GM21390 (cell line): ENCODE results near the gene OGFRL1.
A peak's percentile ranks its signal among the peaks of the same experiment; 100 is the strongest.
"Not testable (repeated sequence)": the region's sequence is repeated elsewhere in the genome, so short reads cannot be mapped to it uniquely, and the experiment has no call there.

Experiments used
- ATAC-seq: cut with Tn5 transposase; IDR thresholded peaks from one replicate; pipeline ENCODE4 v1.9.1; 2021; ENCODE audit not compliant: unreplicated experiment

OGFRL1 gene

GRCh38 chr6:71288228-71289038 is at the start of gene OGFRL1:
Gene OGFRL1 (plus strand): TSS chr6:71288811. CDS start chr6:71288937, 126 bp downstream.
- ATAC-seq, result peak; percentile 87

DNA sequence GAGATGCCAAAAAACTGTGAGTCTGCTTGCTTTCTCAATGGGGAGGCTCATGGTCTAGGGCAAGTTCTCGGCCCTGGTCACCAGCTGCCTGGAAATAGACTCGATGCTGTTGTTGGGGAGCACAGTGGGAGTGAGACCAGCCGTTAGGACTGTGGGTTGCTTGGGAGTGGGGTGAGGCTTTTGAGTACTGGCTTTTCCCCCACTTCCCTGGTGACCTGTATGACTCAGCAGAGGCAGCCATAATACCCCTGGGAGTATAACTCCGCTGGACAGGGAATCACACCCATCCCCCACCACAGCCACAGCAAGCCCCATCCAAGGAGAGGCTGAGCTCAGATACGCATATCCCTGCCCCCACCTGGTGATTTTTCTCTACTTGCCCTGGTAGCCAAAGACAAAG is 48.9 kb upstream of the OGFRL1 start:
- ATAC-seq, result no peak

DNA sequence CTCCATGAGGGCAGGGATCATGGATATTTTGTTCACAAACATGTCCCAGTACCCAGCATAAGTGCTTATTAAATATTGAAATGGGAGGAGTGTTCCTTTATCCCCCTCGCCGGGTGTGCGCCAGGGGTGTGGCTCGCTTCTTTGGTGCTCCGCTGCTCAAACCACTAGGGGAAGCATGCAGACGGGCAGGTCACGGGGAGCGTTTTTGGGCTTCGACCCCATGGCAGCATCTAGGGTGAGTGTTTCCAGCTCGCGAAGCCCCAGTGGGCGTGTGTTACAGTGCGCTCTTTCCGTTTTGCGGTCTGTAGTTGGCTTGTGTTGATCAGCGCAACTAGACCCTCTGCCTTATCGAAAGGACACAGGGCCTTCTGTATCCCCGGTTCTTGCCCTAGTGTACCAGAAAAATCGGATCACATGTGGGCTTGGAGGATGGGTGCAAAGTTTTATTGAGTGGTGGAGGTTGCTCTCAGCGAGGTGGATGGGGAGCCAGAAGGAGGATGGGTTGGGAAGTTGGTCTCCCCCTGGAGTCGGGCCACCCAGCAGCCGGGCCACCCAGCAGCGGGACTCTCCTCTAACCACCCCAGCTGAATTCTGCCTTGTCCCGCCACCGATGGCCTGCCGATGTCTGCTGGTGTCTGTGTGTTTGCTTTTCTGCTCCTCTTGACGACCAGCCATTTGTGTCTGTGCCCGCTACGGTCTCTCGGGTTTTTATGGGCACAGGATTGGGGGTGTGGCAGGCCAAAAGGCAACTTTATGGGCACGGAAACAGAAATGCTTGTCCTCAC is 43.2 kb upstream of the OGFRL1 start:
- ATAC-seq, result no peak

- ATAC-seq, result no peak
Observed at GRCh38 chr6:71246596-71246995, 42.0 kb upstream of the OGFRL1 start.

DNA sequence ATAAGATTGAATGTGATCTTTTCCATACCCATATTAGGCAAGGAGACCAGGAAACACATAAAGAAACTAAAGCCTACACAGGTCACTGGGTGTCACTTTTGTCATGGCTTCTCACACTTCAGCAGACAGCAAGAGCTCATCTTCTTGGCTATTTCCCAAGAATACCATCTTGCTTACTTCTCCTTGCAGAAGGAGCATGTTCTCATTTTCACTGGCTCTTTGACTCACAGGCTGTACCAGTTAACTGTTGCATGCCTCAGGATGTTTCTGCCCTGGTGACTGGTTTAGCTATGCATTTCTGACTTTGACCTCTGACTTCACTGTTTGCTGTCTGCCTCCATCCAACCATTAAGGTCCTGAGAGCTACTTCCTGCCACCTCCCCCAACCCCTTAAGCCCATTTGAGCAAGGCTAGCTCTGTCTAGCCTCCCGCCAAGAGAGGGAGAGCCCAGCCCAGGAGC is 40.3 kb upstream of the OGFRL1 start:
- peak; percentile 87 for ATAC-seq

DNA sequence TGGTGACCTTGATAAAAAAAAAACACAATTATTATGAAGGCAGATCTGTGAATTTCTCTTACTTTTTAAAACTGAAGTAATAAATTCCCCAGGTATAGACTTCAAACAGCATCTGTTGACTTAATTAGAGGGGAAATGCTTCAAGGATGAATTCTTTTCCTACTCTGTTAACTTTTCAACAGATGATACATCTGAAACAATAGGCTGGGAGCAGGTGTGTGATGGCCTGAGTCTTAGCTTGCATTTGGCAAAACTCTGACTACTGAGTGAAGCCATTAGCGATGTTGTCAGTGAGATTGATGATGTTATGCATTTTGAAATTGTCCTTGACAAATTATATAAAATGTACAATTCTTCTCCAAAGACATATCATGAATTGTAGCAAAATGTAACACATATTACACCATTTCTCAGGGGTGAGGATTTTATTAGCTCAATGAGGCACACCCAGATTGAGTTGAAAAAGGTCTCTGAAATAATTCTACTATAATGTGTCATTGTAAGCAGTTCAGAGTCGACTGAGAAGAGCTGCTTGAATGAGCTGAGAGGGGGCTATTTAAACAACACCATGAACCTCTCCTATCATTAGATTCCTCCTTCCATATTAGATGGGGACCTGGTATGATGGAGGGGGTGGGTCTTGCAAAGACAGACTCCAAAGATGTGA is 39.6 kb upstream of the OGFRL1 start:
- no peak for ATAC-seq

DNA sequence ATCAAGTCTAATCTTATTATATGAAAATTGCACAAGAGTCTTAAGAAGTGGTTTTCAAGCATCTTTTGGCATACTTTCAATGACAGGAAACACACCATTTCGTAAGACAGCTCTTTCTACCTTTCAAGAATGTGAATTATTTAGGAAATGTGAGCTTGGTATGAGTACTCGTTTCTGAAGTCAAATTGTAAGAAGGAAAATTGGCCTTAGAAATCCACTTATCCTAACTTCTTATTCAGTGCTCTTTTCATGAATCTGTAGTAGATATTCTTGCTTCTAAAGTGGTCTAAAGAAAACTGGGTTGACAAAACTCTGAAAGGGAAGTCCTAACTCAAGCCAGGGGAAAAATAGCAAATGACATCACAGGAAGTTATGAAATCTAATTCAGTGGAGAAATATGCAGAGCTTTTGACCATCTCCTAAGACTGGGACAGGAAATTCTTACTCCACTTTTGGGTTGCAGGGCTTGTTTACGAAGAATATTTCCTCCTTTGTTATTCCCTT is 38.5 kb upstream of the OGFRL1 start:
- no peak for ATAC-seq

DNA sequence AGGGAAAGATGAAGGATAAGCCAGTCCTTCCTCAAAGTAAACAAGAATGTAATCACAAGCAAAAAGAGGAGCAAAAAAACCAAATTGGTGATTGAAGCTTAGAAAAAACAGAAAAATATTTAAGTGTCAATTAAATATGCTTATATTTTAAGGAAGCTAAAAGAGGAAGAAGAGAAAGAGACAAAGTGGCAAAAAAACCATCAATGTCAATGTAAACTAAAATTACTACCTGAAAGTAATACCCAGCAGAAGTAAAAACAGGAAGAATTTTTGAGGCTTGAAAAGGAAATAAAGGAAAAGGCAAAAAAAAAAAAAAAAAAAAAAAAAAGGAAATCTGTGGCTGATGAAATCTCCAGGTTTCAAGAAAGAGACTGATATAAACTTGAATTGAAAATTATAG is 36.2 kb upstream of the OGFRL1 start:
- no peak for ATAC-seq

GRCh38 chr6:71252960-71253359 is 35.7 kb upstream of the OGFRL1 start:
- ATAC-seq, result no peak

DNA sequence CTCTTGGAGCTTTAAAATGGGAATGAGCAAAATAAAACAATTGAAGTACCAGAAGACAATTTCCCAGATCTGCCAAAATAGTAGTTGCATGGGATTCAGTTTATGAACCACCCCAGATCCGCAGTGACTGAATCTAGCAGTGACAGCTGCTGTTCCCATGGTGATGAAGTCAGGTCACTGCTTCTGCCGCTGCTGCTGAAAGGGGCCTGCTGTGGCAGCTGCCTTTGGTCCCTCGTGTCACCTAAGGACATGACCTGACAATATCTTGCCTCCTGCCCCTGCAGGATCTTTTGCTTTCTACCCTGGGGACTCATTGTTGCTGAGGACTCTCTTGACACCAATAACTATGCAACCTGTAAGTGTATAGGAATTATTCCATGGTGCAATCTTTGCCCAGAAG is 34.3 kb upstream of the OGFRL1 start:
- no peak for ATAC-seq

GRCh38 chr6:71258078-71258866 is 30.3 kb upstream of the OGFRL1 start:
- ATAC-seq, result no peak

DNA sequence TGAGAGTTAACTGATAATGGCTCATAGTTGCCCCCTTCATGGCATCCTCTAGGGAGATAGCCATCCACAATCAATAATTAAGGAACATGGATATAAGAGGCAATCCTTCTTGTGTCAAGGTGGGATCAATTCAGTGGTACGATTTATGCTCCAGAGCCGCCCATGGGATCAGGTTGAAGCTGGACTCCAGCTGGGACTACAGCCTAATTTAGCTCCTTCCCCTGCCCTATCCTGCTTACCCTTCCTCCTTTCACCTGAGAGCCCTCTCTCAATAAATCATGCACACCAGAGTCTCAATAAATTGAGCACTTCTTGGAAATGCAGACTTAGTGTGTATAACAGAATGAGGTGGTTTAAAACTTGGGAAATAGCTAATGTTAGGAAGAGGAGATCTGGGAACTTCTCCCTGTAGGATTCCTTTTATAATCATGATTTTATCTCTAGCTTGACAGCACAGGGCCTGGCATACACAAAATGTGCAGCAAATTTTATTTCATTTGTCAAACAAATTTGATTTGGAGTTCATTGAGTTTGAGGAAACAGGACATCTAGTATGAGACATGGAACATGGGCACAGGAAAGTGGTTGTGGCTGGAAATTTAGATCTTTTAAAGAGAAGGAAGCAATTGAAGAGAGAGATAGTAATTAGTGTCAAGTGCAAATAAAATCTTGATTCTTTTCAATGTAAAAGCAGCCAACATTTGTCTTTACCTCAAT is 28.6 kb upstream of the OGFRL1 start:
- no peak for ATAC-seq

DNA sequence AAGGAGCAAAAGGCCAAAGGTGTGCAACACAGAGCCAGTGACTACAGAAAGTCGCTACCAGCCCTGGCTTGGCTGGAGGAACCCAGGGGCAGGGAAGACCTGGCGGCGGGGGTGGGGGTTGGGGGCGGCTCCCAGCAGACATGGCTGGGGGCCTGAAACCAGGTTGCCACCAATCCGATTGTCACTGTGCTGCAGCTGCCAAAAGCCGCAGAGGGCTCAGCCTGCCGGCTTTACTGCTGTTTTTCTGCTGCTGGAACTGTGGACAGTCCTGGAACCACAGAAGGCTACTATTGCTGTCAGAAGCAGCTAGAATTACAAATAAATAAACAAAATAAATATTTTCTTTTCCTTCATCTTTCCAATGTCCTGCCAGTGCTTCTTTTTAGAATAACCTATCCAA is 25.7 kb upstream of the OGFRL1 start:
- ATAC-seq, result no peak

DNA sequence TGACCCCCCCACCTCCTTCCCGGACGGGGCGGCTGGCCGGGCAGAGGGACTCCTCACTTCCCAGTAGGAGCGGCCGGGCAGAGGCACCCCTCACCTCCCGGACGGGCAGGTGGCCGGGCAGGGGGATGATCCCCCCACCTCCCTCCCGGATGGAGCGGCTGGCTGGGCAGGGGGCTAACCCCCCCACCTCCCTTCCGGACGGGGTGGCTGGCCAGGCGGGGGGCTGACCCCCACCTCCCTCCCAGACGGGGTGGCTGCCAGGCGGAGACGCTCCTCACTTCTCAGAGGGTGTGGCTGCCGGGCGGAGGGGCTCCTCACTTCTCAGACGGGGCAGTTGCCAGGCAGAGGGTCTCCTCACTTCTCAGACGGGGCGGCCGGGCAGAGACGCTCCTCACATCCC is 22.2 kb upstream of the OGFRL1 start:
- not testable (repeated sequence) for ATAC-seq

GRCh38 chr6:71268735-71269437 is 19.7 kb upstream of the OGFRL1 start:
- ATAC-seq, result peak; percentile 75

DNA sequence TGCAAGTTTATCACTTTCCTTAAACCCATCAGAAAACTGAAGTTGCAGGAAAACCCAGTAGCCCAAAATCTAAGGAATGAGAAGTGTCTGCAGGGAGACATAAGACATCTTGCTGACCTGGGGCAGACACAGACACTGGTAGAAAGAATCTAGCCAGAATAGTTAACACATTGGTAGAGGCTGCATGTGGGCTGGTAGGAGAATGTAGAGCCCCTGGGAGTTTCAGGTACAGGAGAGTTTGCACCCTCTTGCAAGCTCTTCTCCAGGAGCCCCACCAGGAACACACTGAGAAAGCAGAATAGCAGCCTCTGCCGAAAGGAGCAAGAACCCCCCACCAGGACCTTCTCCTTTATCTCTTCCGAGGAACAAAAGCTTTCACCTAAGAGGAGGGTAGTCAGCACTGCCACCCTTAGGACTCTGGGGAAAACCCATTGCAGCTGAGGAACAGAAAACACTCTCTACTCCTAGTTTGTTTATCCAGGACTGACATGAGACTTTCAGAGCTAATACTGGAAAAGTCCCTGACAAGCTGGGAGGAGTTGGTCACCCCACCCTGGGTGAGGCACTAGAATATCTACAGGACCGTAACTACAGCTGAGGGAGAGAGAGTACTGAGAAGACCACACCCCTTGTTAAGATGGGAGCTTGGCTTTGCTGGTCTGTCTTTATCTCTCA is 10.5 kb upstream of the OGFRL1 start:
- ATAC-seq, result peak; percentile 49

DNA sequence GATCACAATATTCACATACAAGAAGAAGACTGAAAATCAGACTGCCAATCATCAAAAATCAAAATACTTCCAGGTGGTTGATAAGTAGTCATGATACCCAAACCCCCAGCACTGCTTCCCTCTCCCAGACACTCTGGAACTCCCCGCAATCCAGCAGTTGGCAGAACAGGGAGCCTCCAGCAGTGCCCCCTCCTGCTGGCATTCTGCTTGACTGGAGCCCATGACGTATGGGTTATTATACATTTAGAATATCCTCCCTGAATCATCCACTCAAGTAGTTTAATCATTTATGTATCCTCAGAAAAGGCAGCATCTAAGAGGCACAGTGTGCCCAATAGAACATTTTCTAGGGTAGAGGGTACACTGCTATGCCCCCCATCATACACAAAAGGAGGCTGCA is 9.3 kb upstream of the OGFRL1 start:
- no peak for ATAC-seq

DNA sequence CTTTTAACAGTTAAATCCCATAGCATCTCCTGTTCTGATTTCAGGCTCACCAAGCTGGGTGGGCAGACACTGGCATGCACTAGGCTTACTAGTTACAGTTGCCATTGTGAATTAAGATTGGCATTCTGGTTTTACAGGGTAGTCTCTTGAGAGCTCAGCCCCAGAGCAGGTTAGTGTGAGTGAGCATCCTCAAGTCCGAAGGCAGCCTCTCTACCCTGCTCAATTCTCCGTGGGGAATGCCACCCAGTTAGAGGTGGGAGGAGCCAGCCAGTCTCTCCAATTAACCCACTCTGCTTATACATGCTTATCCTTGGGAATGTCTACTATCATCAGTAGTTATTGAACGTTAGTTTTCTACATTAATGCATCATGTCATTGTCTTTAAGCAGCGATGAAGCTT is 8.9 kb upstream of the OGFRL1 start:
- ATAC-seq, result no peak

- no peak for ATAC-seq
Observed at GRCh38 chr6:71280701-71281100, 7.9 kb upstream of the OGFRL1 start.
